ENCODE measurements around the gene OGN. TPM values are rescaled to one million over a fixed set of nuclear protein-coding genes. Genes with fewer than 3 reads are reported as not detected.

Gene OGN
- total RNA-seq, 1 experiment from 2014 or later = not detected

DNA sequence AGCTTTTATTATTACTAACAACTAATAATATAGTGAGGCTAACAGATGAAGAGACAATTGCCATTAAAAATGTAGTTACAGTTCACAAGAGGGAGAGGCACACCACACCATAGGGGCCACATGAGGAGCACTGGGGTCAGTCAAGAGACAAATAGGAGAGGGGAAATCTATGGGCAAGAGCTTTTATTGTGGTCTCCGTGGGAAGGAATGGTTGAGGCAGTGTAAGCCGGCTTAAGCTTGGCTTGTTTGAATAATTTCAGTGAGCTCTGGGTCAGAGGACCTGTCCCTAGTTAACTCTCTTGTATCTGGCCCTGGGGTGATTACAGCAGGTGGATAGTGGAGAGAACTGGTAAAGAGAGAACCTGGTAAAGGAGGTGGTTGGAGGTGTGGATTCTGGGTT lies 35.3 kb downstream of the OGN start:
- CTCF ChIA-PET = no interaction called here
- no peak overlapping the region for H3K4me3 Mint-ChIP-seq (ENCODE audit: unreplicated experiment)
- Histone ChIP-seq H3K27me3 (replicated peaks; ENCODE audit: control insufficient read depth, insufficient read depth, low read length) (no peaks in the 10 kb centered on the region), H3K36me3 (ENCODE audit: control insufficient read depth, insufficient read depth, low read length) (no peaks in the 10 kb centered on the region), H3K9me3 (no peaks in the 10 kb centered on the region), H3K4me1 (no peaks in the 10 kb centered on the region), H3K4me3 (ENCODE audit: low read depth, low read length) (no peak overlapping the region)
- DNase-seq = no peak
- POLR2A ChIA-PET = no interaction called here
- H3K9me3 Mint-ChIP-seq (ENCODE audit: unreplicated experiment) = peaks cover 8% of the 10 kb centered on the region
- TF ChIP-seq, protein P1, sequence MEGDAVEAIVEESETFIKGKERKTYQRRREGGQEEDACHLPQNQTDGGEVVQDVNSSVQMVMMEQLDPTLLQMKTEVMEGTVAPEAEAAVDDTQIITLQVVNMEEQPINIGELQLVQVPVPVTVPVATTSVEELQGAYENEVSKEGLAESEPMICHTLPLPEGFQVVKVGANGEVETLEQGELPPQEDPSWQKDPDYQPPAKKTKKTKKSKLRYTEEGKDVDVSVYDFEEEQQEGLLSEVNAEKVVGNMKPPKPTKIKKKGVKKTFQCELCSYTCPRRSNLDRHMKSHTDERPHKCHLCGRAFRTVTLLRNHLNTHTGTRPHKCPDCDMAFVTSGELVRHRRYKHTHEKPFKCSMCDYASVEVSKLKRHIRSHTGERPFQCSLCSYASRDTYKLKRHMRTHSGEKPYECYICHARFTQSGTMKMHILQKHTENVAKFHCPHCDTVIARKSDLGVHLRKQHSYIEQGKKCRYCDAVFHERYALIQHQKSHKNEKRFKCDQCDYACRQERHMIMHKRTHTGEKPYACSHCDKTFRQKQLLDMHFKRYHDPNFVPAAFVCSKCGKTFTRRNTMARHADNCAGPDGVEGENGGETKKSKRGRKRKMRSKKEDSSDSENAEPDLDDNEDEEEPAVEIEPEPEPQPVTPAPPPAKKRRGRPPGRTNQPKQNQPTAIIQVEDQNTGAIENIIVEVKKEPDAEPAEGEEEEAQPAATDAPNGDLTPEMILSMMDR (IDR thresholded peaks at IDR 0.05; ENCODE audit: insufficient read depth in 1 of 2, low read depth in 1 of 2, low read length in 1 of 2, severe bottlenecking in 1 of 2, unreplicated experiment in 1 of 2) = no peak
- H3K4me1 Mint-ChIP-seq (ENCODE audit: low read depth, unreplicated experiment) = no peaks in the 10 kb centered on the region
- BruUV-seq (replicated peaks) = no TSS peak
- no peaks in the 10 kb centered on the region for H3K36me3 Mint-ChIP-seq (ENCODE audit: insufficient read depth, unreplicated experiment)
- no peak overlapping the region for H3K27ac Mint-ChIP-seq (ENCODE audit: unreplicated experiment)
- H3K27me3 Mint-ChIP-seq (ENCODE audit: insufficient read depth, unreplicated experiment) = no peaks in the 10 kb centered on the region
- intact Hi-C loops (cut with micrococcal nuclease; ENCODE audit: unreplicated experiment) = no loop called here

DNA sequence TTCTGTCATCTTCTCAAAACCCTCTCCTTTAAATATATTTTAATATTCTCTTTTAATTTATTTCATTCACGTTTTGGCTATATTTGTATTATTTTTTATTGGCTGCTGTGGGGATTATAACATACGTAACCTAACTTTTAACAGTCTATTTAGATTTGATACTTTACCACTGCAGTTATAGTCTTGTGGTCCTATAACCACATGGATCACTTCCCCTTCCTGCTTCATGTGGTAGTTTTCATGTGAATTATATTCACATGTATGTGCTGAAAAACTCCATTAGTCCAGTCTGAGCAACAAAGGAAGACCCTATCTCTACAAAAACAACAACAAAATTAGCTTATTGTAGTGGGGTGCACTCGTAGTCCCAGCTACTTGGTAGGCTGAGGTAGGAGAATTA lies 44.3 kb downstream of the OGN start:
- no peak overlapping the region for H3K4me3 Mint-ChIP-seq (ENCODE audit: unreplicated experiment)
- POLR2A ChIA-PET = interaction anchor here (0.6 kb wide), 2 partner anchors 245 to 311 kb away, joined by 4 to 6 read pairs; partner anchors contain the start of gene SPTLC1

DNA sequence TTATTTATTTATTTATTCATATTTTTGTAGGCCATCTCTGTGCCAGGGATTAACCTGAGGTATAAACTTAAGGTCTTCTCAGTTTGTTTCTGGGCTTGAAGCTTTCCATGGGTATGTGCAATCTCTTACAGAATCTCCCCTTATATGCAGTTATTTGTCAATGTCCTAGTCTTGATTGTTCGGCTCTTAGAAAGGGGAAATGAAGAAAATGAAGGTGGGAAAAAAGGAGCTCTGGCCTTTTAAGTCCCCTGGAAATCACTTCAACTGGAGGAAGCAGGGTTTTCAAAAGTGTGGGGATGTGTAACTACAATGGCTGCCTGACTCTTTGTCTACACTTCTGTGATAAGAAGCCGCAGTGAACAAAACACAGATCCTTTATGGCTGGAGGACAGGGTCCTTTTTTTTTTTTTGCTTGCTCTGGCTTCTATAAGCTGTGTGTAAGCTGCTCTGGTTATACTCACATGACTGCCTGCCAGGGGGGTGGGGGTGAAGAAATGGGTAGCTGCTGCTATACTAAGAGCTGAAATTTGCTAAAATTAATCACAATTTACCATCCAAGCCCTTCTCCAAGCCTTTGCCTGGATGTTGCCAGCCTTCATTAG lies 44.9 kb downstream of the OGN start:
- H3K9me3 ChIP-seq = no peaks in the 10 kb centered on the region
- intact Hi-C loops (cut with micrococcal nuclease; ENCODE audit: unreplicated experiment) = no loop called here
- no peaks in the 10 kb centered on the region for H3K4me1 Mint-ChIP-seq (ENCODE audit: low read depth, unreplicated experiment)
- CTCF ChIA-PET = no interaction called here
- no TSS peak for BruUV-seq (replicated peaks)
- H3K27me3 ChIP-seq (replicated peaks; ENCODE audit: control insufficient read depth, insufficient read depth, low read length) = no peaks in the 10 kb centered on the region
- no peak overlapping the region for H3K4me3 Mint-ChIP-seq (ENCODE audit: unreplicated experiment)
- peaks cover 5% of the 10 kb centered on the region for H3K36me3 Mint-ChIP-seq (ENCODE audit: insufficient read depth, unreplicated experiment)
- H3K9me3 Mint-ChIP-seq (ENCODE audit: unreplicated experiment) = peaks cover 6% of the 10 kb centered on the region
- POLR2A ChIA-PET = interaction anchor here (0.6 kb wide), 2 partner anchors 244 to 311 kb away, joined by 4 to 6 read pairs; partner anchors contain the start of gene SPTLC1
- DNase-seq = no peak
- H3K27me3 Mint-ChIP-seq (ENCODE audit: insufficient read depth, unreplicated experiment) = no peaks in the 10 kb centered on the region
- TF ChIP-seq, protein P1 (IDR thresholded peaks at IDR 0.05; ENCODE audit: insufficient read depth in 1 of 2, low read depth in 1 of 2, low read length in 1 of 2, severe bottlenecking in 1 of 2, unreplicated experiment in 1 of 2) = no peak
- no peak overlapping the region for H3K4me3 ChIP-seq (ENCODE audit: low read depth, low read length)
- H3K4me1 ChIP-seq = no peaks in the 10 kb centered on the region
- no peaks in the 10 kb centered on the region for H3K36me3 ChIP-seq (ENCODE audit: control insufficient read depth, insufficient read depth, low read length)
- H3K27ac Mint-ChIP-seq (ENCODE audit: unreplicated experiment) = no peak overlapping the region

More for the DNA sequence above, 44.3 kb downstream of the OGN start:
- Mint-ChIP-seq H3K27ac (ENCODE audit: unreplicated experiment) (no peak overlapping the region), H3K36me3 (ENCODE audit: insufficient read depth, unreplicated experiment) (peaks cover 5% of the 10 kb centered on the region), H3K27me3 (ENCODE audit: insufficient read depth, unreplicated experiment) (no peaks in the 10 kb centered on the region), H3K9me3 (ENCODE audit: unreplicated experiment) (peaks cover under 1% of the 10 kb centered on the region), H3K4me1 (ENCODE audit: low read depth, unreplicated experiment) (no peaks in the 10 kb centered on the region)
- Histone ChIP-seq H3K4me1 (no peaks in the 10 kb centered on the region), H3K36me3 (ENCODE audit: control insufficient read depth, insufficient read depth, low read length) (no peaks in the 10 kb centered on the region), H3K27me3 (replicated peaks; ENCODE audit: control insufficient read depth, insufficient read depth, low read length) (no peaks in the 10 kb centered on the region), H3K4me3 (ENCODE audit: low read depth, low read length) (no peak overlapping the region), H3K9me3 (no peaks in the 10 kb centered on the region)
- DNase-seq = no peak
- intact Hi-C loops (cut with micrococcal nuclease; ENCODE audit: unreplicated experiment) = no loop called here
- TF ChIP-seq, protein P1 (IDR thresholded peaks at IDR 0.05; ENCODE audit: insufficient read depth in 1 of 2, low read depth in 1 of 2, low read length in 1 of 2, severe bottlenecking in 1 of 2, unreplicated experiment in 1 of 2) = no peak
- no TSS peak for BruUV-seq (replicated peaks)
- CTCF ChIA-PET = no interaction called here

Measured in Caco-2 (cell line).